Activated CD4-positive, alpha-beta T cell treated with anti-CD3 and anti-CD28 coated beads for 4 hours (primary cell): Measurements from ENCODE around the gene PRRT4.

Experiments
- DNase-seq, 2 donors: peaks; one replicate each; pipeline ENCODE4 v3.0.0-alpha.2; 2020

The PRRT4 gene

GRCh38 chr7:128361411-128362379 lies at the start of gene PRRT4:
Gene PRRT4 (minus strand): TSS chr7:128361690.
- peak; percentile 55 to 56 for DNase-seq

DNA sequence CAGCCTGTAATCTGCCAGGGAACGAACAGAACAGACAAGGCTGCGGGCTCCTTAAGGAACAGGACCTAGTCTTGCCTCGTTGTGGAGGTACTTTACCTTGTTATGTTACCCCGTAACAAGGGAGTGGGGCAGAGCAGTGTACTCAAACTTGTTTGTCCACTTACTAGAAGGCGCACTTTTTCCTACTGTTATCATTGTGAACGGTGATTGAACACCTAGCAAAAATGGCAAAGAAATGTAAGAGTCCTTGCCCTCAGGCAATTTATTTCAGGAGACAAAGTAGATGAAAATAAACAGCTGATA lies 48.9 kb upstream of the PRRT4 start:
- DNase-seq = no peak

DNA sequence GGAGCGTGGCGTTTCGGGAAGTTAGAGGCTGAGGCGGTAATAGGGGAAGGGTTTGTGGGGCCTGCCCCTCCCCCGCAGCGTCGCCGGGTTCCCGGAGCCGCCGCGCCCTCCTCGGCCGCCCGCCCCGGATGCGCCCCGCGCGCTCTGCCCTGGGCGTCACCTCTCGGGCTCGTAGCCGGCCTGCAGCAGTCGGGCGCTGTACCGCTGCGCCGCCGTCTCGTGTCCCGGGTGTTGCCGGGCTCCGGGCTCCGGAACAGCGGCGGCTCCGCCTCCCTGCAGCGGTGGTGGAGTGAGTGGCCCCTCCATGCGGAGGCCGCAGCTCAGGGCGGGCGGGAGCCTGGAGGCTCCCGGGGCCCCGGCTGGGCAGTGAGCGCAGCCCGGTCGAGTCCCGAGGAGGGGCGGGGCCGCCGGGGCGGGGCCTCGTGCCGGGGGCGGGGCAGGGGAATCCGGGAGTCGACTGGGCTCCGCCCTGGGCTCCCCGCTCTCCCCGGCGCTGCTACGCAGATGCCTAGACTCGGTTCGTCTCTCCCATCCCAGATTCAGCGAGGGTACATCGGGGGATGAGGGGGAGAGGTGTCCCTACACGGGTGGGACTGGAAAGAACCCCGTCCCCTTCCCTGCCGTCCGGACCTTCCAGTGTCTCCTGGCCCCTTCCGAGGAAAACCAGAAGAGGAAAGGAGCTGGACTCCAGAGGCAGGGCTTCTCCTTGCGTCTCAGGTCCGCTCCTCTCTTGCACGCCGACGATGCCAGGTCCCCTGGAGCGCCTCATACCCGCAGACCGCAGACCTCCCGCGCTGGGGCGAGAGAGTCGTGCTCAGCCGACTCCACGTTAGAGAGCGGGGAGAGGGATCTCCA lies 48.3 kb upstream of the PRRT4 start, which contains the start of gene IMPDH1:
Gene IMPDH1, minus strand, starts transcription at position 387 of the 855 bp plus-strand sequence. Its CDS starts 81 bp downstream, at position 306.
- peak; percentile 79 to 87 for DNase-seq

DNA sequence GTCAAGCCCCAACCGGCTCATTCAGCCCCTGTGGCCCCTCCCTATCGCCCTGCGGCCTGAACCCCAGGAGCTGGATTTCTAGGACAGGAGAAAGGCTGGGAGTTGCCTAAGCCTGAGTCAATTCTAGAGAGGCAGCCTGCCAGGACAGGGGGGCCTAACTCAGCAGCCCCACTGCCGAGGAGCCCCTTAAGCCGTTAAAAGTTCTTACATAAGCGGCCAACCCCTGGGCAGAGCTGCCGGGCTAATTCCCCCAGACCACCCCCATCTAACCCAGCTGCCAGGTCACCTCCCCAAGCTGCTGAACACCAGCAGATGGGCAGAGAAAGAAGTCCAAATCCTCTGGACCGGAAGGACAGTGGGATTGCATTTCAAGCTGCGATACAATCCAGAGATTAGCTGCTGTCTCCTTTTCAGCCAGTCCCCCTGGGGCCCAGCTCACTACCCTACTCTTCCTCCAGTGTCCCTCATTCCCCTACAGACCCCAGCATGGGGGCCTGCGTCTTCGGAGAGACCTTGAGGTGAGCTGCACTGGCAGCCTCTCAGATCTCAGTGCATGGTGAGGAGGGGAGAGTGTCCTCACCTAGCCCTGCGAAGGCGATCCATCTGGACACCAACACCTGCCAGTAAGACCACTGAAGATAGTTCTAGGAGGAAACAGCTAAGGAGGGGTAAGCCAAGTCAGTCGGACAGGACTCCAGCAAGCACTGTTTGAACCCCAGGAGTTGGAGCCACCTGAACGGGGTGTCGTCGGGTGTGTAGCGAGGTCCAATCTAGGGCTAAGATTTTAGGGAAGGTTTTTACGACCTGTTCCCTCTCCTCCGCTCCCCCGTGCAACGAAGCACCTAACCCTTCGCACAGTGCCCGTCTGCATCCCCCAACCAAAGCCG lies 47.5 kb upstream of the PRRT4 start:
- no peak for DNase-seq

DNA sequence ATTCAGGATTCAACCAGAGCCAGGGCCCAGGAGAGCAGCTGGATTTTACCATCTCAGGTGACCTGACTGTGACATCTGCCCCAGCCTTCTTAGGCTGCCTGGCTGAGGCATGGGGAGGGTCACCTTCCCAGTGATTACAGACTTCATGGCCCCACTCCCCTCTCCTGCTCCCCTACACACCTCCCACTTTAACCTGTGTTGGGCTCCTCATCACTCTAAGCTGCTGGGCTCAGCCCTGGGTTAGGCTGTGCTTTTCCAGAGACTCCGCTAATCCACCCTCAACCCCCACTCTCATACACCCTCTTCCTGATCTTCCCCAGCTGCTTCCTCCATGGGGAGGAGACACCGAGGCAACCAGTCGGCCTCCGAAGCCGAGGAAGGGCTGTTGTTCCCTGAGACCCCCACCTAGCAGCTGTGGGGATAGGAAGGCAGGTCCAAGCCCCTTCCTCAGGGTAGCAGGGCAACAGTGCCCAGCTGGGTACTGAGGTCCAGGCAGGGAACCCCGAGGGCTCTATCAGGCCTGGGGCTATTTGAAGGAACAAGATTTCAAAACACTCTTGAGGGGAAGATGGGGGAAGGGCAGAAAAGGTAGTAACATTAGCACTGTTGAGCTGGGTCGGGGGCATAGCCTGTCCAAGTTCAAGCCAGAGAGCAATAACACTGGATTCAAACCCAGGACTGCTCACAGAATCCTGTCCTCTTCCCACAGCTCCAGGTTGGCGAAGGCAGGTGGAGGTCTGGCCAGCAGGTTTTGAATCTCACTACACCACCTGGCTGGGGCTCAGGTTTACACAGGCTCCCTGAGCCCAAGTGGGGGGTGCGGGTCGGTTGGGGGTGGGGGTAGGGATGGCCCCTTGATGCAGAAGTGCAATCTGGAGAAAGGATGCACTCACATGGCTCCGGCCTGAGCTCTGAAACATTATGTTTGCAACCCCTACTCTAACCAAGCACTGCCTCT lies 46.5 kb upstream of the PRRT4 start:
- DNase-seq = no peak

GRCh38 chr7:128407233-128407589 lies 45.7 kb upstream of the PRRT4 start:
- DNase-seq = no peak

DNA sequence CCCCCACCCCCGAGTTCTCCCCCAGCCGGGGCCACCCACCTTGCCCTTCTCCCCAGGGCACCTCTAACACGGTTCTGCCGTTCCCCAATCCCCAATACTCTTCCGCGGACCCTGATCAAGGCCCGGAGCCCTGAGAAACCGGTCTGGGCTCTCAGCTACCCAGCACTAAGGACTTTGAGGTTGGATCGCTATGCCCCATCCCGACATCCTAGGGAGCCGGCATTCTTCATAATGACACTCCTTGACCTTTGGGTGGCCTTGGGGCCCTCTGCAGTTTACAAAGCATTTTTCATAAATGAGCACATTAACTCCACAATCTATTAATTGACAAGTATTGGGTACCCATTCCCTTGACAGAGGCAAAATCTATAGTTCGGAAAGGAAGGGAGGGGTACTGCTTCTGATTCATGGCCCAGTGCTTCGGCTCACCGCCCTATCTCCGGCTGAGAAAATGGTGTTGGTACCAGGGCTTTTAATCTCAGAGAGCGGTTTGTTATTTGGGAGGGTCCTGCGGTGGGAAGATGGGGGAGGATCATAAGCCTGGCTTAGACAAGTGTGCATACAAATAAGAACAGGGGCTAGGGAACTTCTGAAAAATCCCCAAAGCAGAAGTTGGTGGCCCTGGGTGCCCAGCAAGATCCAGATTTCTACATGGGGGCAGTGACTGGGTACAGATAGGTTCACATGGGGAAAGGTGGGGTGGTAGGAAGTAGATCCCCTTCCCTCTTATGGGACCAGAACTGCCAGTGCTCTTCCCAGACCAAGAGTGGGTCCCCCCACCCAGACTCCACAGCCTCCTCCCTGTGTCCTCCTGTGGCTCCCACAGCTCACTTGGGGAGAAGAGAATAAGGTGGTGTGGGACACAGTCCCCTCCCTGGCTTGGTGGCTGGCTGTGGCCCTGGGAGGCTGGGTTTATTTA lies 45.1 kb upstream of the PRRT4 start:
- DNase-seq = no peak

GRCh38 chr7:128405471-128406313 lies 44.2 kb upstream of the PRRT4 start:
- DNase-seq = peak; percentile 64 to 68

- DNase-seq = no peak
Measured at GRCh38 chr7:128404886-128405470, 43.5 kb upstream of the PRRT4 start.

- DNase-seq = no peak
Measured at GRCh38 chr7:128404143-128404681, 42.7 kb upstream of the PRRT4 start.

- DNase-seq = no peak
Measured at GRCh38 chr7:128403676-128404075, 42.2 kb upstream of the PRRT4 start.

GRCh38 chr7:128402356-128402755 lies 40.9 kb upstream of the PRRT4 start:
- DNase-seq = no peak

- no peak for DNase-seq
Measured at GRCh38 chr7:128400566-128400965, 39.1 kb upstream of the PRRT4 start.

DNA sequence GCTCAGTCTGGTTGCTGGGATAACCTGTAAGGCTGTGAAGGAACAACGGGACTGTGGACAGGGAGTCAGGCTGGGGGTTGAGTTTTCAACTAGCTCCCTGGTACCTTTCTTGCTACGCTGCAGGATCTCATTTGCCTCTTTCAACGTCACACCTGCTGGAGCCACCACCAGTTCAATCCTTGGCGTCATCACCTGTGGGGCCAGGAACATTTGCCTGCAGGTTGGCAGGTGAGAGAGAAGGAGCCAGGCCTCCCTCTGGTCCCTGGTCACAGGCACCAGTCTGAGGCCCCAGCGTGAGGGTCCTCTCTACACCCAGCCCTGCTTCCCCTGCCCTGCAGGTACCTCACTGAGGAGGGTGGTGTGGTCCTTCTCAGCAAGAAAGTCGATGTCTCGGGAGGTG lies 38.5 kb upstream of the PRRT4 start:
- no peak for DNase-seq

- no peak for DNase-seq
Measured at GRCh38 chr7:128398841-128399135, 37.3 kb upstream of the PRRT4 start.

GRCh38 chr7:128398016-128398840 lies 36.7 kb upstream of the PRRT4 start:
- DNase-seq = peak in 1 of 2 donors; percentile 48

DNA sequence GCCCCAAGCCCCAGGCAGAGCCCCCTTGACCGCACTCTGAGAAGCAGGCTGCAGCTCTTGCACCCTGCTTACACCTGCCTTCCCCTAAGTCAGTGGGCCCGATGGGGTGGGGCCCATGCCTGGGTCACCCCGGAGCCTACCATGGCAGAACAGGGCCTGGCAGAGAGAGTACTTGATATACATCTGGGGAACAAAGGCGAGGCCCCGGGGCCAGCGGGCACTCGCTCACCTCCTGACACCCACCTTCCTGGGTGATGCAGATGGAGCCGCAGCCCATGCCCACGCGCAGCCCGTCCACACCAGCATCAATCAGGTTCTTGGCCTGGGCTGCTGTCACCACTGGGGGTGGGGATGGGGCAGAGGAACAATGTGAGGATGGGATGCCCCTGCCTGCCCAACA lies 34.9 kb upstream of the PRRT4 start:
- DNase-seq = no peak

- DNase-seq = no peak
Measured at GRCh38 chr7:128395748-128396147, 34.3 kb upstream of the PRRT4 start.
